ENCODE results near the gene ARMH3. TPM values are rescaled to one million over a fixed set of nuclear protein-coding genes. Genes with fewer than 3 reads are reported as not detected.
"Not testable (repeated sequence)": the region's sequence is repeated elsewhere in the genome, so short reads cannot be mapped to it uniquely, and the experiment has no call there.

ARMH3 gene
- total and polyA plus RNA-seq, 10 donors: 11.6 to 37.4 (median 21.6) TPM

GRCh38 chr10:102046095-102046494 lies 9.9 kb downstream of the ARMH3 start:
- peaks cover 0 to 5% (median 0%) of the 10 kb centered on the region in 6 donors for H3K36me3 ChIP-seq
- no peak for TF ChIP-seq POLR2AphosphoS5 (IDR thresholded peaks at IDR 0.05)
- TF ChIP-seq CTCF (IDR thresholded peaks at IDR 0.05 in 8 of 11, conservative IDR thresholded peaks at IDR 0.05 in 3 of 11): no peak
- TF ChIP-seq POLR2A (IDR thresholded peaks at IDR 0.05): no peak

GRCh38 chr10:102045292-102045691 lies 10.7 kb downstream of the ARMH3 start:
- Histone ChIP-seq H3K4me3 (no peak overlapping the region), H3K9me3 (no peaks in the 10 kb centered on the region), H3K27me3 (replicated peaks in 1 of 7) (no peaks in the 10 kb centered on the region), H3K36me3 (peaks cover 0 to 5% (median 0%) of the 10 kb centered on the region in 6 donors), H3K27ac (no peak overlapping the region), H3K4me1 (peaks cover 0 to 96% (median 27%) of the 10 kb centered on the region in 6 donors)
- intact Hi-C loops (cut with DNase I; ENCODE audit: low total_unique reads): no loop called here
- TF ChIP-seq CTCF (IDR thresholded peaks at IDR 0.05 in 8 of 11, conservative IDR thresholded peaks at IDR 0.05 in 3 of 11) (no peak), POLR2A (IDR thresholded peaks at IDR 0.05) (no peak), POLR2AphosphoS5 (IDR thresholded peaks at IDR 0.05) (no peak)
- no peak for DNase-seq
- WGBS, 5 donors: 39 to 56% (median 50%) methylated on average over 3 of the region's 3 CpGs

More at GRCh38 chr10:102046095-102046494, 9.9 kb downstream of the ARMH3 start:
- no peak for DNase-seq
- Histone ChIP-seq H3K4me3 (no peak overlapping the region), H3K27ac (no peak overlapping the region), H3K27me3 (replicated peaks in 1 of 7) (no peaks in the 10 kb centered on the region), H3K9me3 (no peaks in the 10 kb centered on the region), H3K4me1 (peaks cover 0 to 97% (median 28%) of the 10 kb centered on the region in 6 donors)
- intact Hi-C loops (cut with DNase I; ENCODE audit: low total_unique reads): no loop called here
- WGBS, 5 donors: 91 to 100% (median 96%) methylated on average over 2 of the region's 2 CpGs

- no peak for TF ChIP-seq CTCF (IDR thresholded peaks at IDR 0.05 in 8 of 11, conservative IDR thresholded peaks at IDR 0.05 in 3 of 11)
- TF ChIP-seq POLR2AphosphoS5 (IDR thresholded peaks at IDR 0.05): no peak
- no peak for TF ChIP-seq POLR2A (IDR thresholded peaks at IDR 0.05)
- intact Hi-C loops (cut with DNase I; ENCODE audit: low total_unique reads): no loop called here
- no peak for DNase-seq
- no peak overlapping the region for H3K4me3 ChIP-seq
- H3K27me3 ChIP-seq (replicated peaks in 1 of 7): no peaks in the 10 kb centered on the region
- no peaks in the 10 kb centered on the region for H3K9me3 ChIP-seq
- WGBS, 5 donors: 55 to 59% (median 57%) methylated on average over 7 of the region's 7 CpGs
- H3K4me1 ChIP-seq: peaks cover 0 to 49% (median 13%) of the 10 kb centered on the region in 6 donors
- H3K27ac ChIP-seq: no peak overlapping the region
- H3K36me3 ChIP-seq: peaks cover 0 to 53% (median 24%) of the 10 kb centered on the region in 6 donors
Observed at GRCh38 chr10:102040305-102041050, 15.5 kb downstream of the ARMH3 start.

GRCh38 chr10:102038410-102038809 lies 17.6 kb downstream of the ARMH3 start:
- Histone ChIP-seq H3K4me3 (no peak overlapping the region), H3K27ac (no peak overlapping the region), H3K27me3 (replicated peaks in 1 of 7) (no peaks in the 10 kb centered on the region), H3K36me3 (peaks cover 0 to 74% (median 37%) of the 10 kb centered on the region in 6 donors), H3K9me3 (no peaks in the 10 kb centered on the region), H3K4me1 (peaks cover 0 to 29% (median 3%) of the 10 kb centered on the region in 6 donors)
- no peak for DNase-seq
- TF ChIP-seq CTCF (IDR thresholded peaks at IDR 0.05 in 8 of 11, conservative IDR thresholded peaks at IDR 0.05 in 3 of 11): no peak
- TF ChIP-seq POLR2AphosphoS5 (IDR thresholded peaks at IDR 0.05): no peak
- no peak for TF ChIP-seq POLR2A (IDR thresholded peaks at IDR 0.05)
- intact Hi-C loops (cut with DNase I; ENCODE audit: low total_unique reads): no loop called here

- H3K4me3 ChIP-seq; H3K4me1 ChIP-seq; H3K9me3 ChIP-seq; DNase-seq; H3K27me3 ChIP-seq (replicated peaks in 1 of 7); intact Hi-C loops (cut with DNase I; ENCODE audit: low total_unique reads); H3K27ac ChIP-seq: not testable (repeated sequence)
- peaks cover 0 to 96% (median 57%) of the 10 kb centered on the region in 6 donors for H3K36me3 ChIP-seq
- WGBS, 5 donors: 94 to 100% (median 96%) methylated on average over 2 to 33 of the region's 33 CpGs
Observed at GRCh38 chr10:102035807-102036206, 20.2 kb downstream of the ARMH3 start.
